PFSK-1 (cell line): ENCODE data around the gene DENND6A.

ENCODE experiments used
- POLR2AphosphoS5 ChIP-seq: IDR thresholded peaks from 2 replicates; pipeline ENCODE4 v1.6.1; 2012; ENCODE audit warnings: low read depth, mild to moderate bottlenecking, control low read depth, low read length, moderate library complexity
- TAF1 ChIP-seq: IDR thresholded peaks from 2 replicates; pipeline ENCODE4 v1.6.1; 2012; ENCODE audit warnings: low read length, control low read depth, borderline replicate concordance; ENCODE audit not compliant: insufficient read depth

DNA sequence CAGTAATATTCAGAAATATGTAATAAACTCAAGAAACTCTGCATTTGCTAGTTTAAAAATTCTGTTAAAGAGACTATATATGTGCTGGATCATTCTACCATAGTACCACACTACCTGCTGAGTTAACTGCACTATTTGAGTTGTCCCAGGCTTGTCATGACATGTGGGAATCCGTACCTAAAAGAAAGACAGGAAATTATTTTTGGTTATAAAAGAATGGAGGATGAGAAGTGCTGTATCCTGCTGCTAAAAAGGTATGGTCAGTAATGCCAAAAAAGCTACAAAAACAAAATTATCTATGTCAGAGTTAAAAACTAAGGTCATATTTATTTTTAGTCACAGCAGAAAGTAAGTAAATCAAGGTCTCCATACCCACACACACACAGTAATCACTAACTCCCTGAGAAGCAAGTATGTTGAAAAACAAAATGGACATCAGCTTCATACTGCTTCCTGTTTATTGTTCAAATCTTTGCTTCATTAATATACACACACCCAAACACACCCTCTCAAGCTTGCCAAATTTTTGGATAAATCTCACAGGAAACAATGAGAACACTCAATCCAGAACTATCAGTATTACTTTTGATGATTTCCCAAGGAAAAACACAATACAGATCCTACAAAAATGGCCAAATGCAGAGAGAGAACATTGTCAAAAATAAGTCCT, 33.7 kb downstream of the DENND6A start:
- TF ChIP-seq TAF1 = no peak
- TF ChIP-seq POLR2AphosphoS5 = no peak
